Neural crest cell (in vitro differentiated cells): ENCODE data around the gene EYS. TPM values are rescaled to one million over a fixed set of nuclear protein-coding genes. Genes with fewer than 3 reads are reported as not detected.

ENCODE experiments used
- DNase-seq: peaks from one replicate; pipeline ENCODE4 v3.0.0; 2021; ENCODE audit warnings: low read depth, mixed read lengths, low spot score
- H3K27ac Mint-ChIP-seq: one replicate; pipeline ENCODE4 v1.8.0; 2021; ENCODE audit warnings: mild to moderate bottlenecking, mixed read lengths; ENCODE audit not compliant: unreplicated experiment
- H3K27me3 Mint-ChIP-seq: 2 replicates; pipeline ENCODE4 v1.8.0; 2021; ENCODE audit warnings: low read depth, mild to moderate bottlenecking, mixed read lengths
- H3K36me3 Mint-ChIP-seq: 2 replicates; pipeline ENCODE4 v1.8.0; 2021; ENCODE audit warnings: low read depth, mild to moderate bottlenecking, mixed read lengths
- H3K4me1 Mint-ChIP-seq: 2 replicates; pipeline ENCODE4 v1.8.0; 2021; ENCODE audit warnings: mixed read lengths
- H3K4me3 Mint-ChIP-seq: one replicate; pipeline ENCODE4 v1.8.0; 2021; ENCODE audit warnings: mild to moderate bottlenecking, mixed read lengths
- H3K9me3 Mint-ChIP-seq: 2 replicates; pipeline ENCODE4 v1.8.0; 2021; ENCODE audit warnings: mixed read lengths
- CTCF ChIP-seq: fragments of 200-600 bp; sonication (generic); conservative IDR thresholded peaks from 2 replicates; pipeline ENCODE4 v1.5.0; 2021; ENCODE audit warnings: antibody characterized with exemption, mild to moderate bottlenecking
- total RNA-seq: library from RNA; stranded (reverse); gene quantifications from 2 replicates; pipeline ENCODE4 v1.2.1, GENCODE V29; 2021

Gene EYS
- total RNA-seq, 1 donor from 2014 or later, result 0.40 TPM

- Mint-ChIP-seq H3K36me3 (no peaks in the 10 kb centered on the region), H3K9me3 (peaks cover 2% of the 10 kb centered on the region)
These were observed 1413.7 kb downstream of the EYS start for GRCh38 chr6:64293298-64293697.

GRCh38 chr6:64290867-64291266, 1416.2 kb downstream of the EYS start:
- no peak for TF ChIP-seq CTCF
- Mint-ChIP-seq H3K36me3 (no peaks in the 10 kb centered on the region), H3K27me3 (no peaks in the 10 kb centered on the region), H3K4me1 (no peaks in the 10 kb centered on the region), H3K27ac (no peak overlapping the region), H3K4me3 (no peak overlapping the region), H3K9me3 (no peaks in the 10 kb centered on the region)
- no peak for DNase-seq

More at GRCh38 chr6:64293298-64293697, 1413.7 kb downstream of the EYS start:
- no peak for DNase-seq
- H3K4me3 Mint-ChIP-seq, result no peak overlapping the region
- TF ChIP-seq CTCF, result no peak
- no peak overlapping the region for H3K27ac Mint-ChIP-seq
- H3K4me1 Mint-ChIP-seq, result no peaks in the 10 kb centered on the region
- H3K27me3 Mint-ChIP-seq, result no peaks in the 10 kb centered on the region

GRCh38 chr6:64289931-64290330, 1417.1 kb downstream of the EYS start:
- no peak for TF ChIP-seq CTCF
- Mint-ChIP-seq H3K27me3 (no peaks in the 10 kb centered on the region), H3K4me3 (no peak overlapping the region), H3K27ac (no peak overlapping the region), H3K9me3 (peaks cover 6% of the 10 kb centered on the region), H3K36me3 (peaks cover 4% of the 10 kb centered on the region), H3K4me1 (no peaks in the 10 kb centered on the region)
- DNase-seq, result no peak

- no peaks in the 10 kb centered on the region for H3K27me3 Mint-ChIP-seq
- H3K36me3 Mint-ChIP-seq, result peaks cover 6% of the 10 kb centered on the region
- H3K4me3 Mint-ChIP-seq, result no peak overlapping the region
- H3K27ac Mint-ChIP-seq, result no peak overlapping the region
- no peak for DNase-seq
- H3K9me3 Mint-ChIP-seq, result peaks cover 11% of the 10 kb centered on the region
- H3K4me1 Mint-ChIP-seq, result no peaks in the 10 kb centered on the region
- no peak for TF ChIP-seq CTCF
These were observed 1418.7 kb downstream of the EYS start for GRCh38 chr6:64288351-64288750.

GRCh38 chr6:64281167-64281566, 1425.9 kb downstream of the EYS start:
- H3K27me3 Mint-ChIP-seq, result no peaks in the 10 kb centered on the region
- no peak overlapping the region for H3K4me3 Mint-ChIP-seq
- no peak for DNase-seq
- TF ChIP-seq CTCF, result no peak
- peaks cover 11% of the 10 kb centered on the region for H3K9me3 Mint-ChIP-seq
- no peak overlapping the region for H3K27ac Mint-ChIP-seq
- peaks cover 11% of the 10 kb centered on the region for H3K4me1 Mint-ChIP-seq
- H3K36me3 Mint-ChIP-seq, result peaks cover 7% of the 10 kb centered on the region

- H3K27ac Mint-ChIP-seq, result no peak overlapping the region
- peak; percentile 74 for TF ChIP-seq CTCF
- no peak overlapping the region for H3K4me3 Mint-ChIP-seq
- H3K9me3 Mint-ChIP-seq, result peaks cover 11% of the 10 kb centered on the region
- H3K27me3 Mint-ChIP-seq, result no peaks in the 10 kb centered on the region
- peaks cover 11% of the 10 kb centered on the region for H3K4me1 Mint-ChIP-seq
- DNase-seq, result peak; percentile 11
- H3K36me3 Mint-ChIP-seq, result peaks cover 7% of the 10 kb centered on the region
These were observed 1426.5 kb downstream of the EYS start for GRCh38 chr6:64280569-64280968.
